ENCODE data around the gene DHX35. TPM values are rescaled to one million over a fixed set of nuclear protein-coding genes. Genes with fewer than 3 reads are reported as not detected.
A peak's percentile ranks its signal among the peaks of the same experiment; 100 is the strongest.

Gene DHX35
- total and polyA plus RNA-seq, 10 of the 15 experiments (the other 5 are each of a cell fraction or from before 2014, with no cell fraction given): 4.3 to 21.6 (median 14.9) TPM

- TF ChIP-seq FOXK2 (IDR thresholded peaks at IDR 0.05) (no peak; the same call in 1 of the 2 replicates), HDGF (IDR thresholded peaks at IDR 0.05) (0 out of 2 replicates have a peak, but pooled peaks have one; percentile 51), EGR1 (IDR thresholded peaks at IDR 0.05; ENCODE audit: borderline replicate concordance in 1 of 2, low read depth in 2 of 2, low read length in 2 of 2) (no peak), BHLHE40 (IDR thresholded peaks at IDR 0.05; ENCODE audit: borderline replicate concordance in 1 of 2, low read depth in 2 of 2, low read length in 1 of 2) (peak in 1 of 2 experiments; percentile 39; a peak in 1 of 4 replicates), YY1 (IDR thresholded peaks at IDR 0.05; ENCODE audit: low read depth, low read length) (peak; percentile 58), NFXL1 (IDR thresholded peaks at IDR 0.05; ENCODE audit: borderline replicate concordance) (no peak), GATAD2B (conservative IDR thresholded peaks at IDR 0.05; ENCODE audit: low read depth) (no peak), SUZ12 (IDR thresholded peaks at IDR 0.05; ENCODE audit: unreplicated experiment) (no peak), MLLT1 (IDR thresholded peaks at IDR 0.05) (no peak), ZBTB33 (IDR thresholded peaks at IDR 0.05) (no peak), SPI1 (IDR thresholded peaks at IDR 0.05; ENCODE audit: borderline replicate concordance, insufficient read depth, low read depth, low read length) (peak; percentile 35; the same call in 1 of the 2 replicates), POU2F2 (IDR thresholded peaks at IDR 0.05; ENCODE audit: borderline replicate concordance, low read depth, low read length) (no peak), NR2F1 (conservative IDR thresholded peaks at IDR 0.05) (no peak), CUX1 (IDR thresholded peaks at IDR 0.05; ENCODE audit: insufficient replicate concordance, low read depth, low read length) (no peak)
- TF ChIP-seq, protein P1, sequence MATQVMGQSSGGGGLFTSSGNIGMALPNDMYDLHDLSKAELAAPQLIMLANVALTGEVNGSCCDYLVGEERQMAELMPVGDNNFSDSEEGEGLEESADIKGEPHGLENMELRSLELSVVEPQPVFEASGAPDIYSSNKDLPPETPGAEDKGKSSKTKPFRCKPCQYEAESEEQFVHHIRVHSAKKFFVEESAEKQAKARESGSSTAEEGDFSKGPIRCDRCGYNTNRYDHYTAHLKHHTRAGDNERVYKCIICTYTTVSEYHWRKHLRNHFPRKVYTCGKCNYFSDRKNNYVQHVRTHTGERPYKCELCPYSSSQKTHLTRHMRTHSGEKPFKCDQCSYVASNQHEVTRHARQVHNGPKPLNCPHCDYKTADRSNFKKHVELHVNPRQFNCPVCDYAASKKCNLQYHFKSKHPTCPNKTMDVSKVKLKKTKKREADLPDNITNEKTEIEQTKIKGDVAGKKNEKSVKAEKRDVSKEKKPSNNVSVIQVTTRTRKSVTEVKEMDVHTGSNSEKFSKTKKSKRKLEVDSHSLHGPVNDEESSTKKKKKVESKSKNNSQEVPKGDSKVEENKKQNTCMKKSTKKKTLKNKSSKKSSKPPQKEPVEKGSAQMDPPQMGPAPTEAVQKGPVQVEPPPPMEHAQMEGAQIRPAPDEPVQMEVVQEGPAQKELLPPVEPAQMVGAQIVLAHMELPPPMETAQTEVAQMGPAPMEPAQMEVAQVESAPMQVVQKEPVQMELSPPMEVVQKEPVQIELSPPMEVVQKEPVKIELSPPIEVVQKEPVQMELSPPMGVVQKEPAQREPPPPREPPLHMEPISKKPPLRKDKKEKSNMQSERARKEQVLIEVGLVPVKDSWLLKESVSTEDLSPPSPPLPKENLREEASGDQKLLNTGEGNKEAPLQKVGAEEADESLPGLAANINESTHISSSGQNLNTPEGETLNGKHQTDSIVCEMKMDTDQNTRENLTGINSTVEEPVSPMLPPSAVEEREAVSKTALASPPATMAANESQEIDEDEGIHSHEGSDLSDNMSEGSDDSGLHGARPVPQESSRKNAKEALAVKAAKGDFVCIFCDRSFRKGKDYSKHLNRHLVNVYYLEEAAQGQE (IDR thresholded peaks at IDR 0.05; ENCODE audit: low read depth, low read length): no peak
These were observed 86.0 kb downstream of the DHX35 start (continued) for GRCh38 chr20:39048000-39048696.
